ENCODE data around the gene CUL3. TPM values are rescaled to one million over a fixed set of nuclear protein-coding genes. Genes with fewer than 3 reads are reported as not detected.

The CUL3 gene
- total RNA-seq, 1 experiment from 2014 or later = 140 TPM

DNA sequence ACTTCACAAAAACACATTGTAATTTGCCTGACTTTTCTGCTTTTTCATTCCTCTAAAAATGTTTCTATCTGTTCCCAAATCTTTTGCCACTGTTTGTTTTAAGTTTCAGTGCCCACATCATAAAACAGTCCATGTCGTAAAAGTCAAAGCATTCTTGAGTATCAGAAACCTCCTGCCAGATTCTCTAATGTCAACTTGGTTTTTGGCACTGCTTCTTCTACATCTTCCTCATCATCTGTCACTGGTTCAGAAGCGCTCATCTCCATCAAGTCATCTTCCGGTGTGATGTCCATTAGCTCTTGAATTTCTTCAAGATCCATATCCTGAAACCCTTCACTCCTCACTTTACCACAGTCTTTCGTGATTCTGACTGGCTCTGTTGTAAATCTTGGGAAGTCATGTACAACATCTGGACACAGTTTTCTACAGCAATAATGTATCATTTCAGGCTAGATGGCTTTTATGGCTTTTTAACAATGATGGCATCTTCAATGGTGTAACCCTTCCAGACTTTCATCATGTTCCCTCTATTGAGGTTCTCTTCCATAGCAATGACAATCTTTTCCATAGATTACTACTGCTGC is 19.6 kb downstream of the CUL3 start:
- TF ChIP-seq, protein P1, sequence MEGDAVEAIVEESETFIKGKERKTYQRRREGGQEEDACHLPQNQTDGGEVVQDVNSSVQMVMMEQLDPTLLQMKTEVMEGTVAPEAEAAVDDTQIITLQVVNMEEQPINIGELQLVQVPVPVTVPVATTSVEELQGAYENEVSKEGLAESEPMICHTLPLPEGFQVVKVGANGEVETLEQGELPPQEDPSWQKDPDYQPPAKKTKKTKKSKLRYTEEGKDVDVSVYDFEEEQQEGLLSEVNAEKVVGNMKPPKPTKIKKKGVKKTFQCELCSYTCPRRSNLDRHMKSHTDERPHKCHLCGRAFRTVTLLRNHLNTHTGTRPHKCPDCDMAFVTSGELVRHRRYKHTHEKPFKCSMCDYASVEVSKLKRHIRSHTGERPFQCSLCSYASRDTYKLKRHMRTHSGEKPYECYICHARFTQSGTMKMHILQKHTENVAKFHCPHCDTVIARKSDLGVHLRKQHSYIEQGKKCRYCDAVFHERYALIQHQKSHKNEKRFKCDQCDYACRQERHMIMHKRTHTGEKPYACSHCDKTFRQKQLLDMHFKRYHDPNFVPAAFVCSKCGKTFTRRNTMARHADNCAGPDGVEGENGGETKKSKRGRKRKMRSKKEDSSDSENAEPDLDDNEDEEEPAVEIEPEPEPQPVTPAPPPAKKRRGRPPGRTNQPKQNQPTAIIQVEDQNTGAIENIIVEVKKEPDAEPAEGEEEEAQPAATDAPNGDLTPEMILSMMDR (conservative IDR thresholded peaks at IDR 0.05; ENCODE audit: low read depth, low read length) = no peak
- no peak for TF ChIP-seq EZH2 (IDR thresholded peaks at IDR 0.05; ENCODE audit: borderline replicate concordance, low read depth, low read length, poor library complexity, severe bottlenecking)
- intact Hi-C loops (cut with micrococcal nuclease; ENCODE audit: unreplicated experiment) = no loop called here
- Histone ChIP-seq H3K36me3 (ENCODE audit: insufficient read depth, low read length, poor library complexity, severe bottlenecking) (no peaks in the 10 kb centered on the region), H3K27me3 (replicated peaks; ENCODE audit: insufficient read depth, low read depth, low read length, poor library complexity) (no peaks in the 10 kb centered on the region), H3K27ac (ENCODE audit: low read depth, low read length, poor library complexity, severe bottlenecking) (no peak overlapping the region), H3K4me1 (ENCODE audit: insufficient read depth, low read length, poor library complexity, severe bottlenecking) (peaks cover 17% of the 10 kb centered on the region), H3K4me3 (ENCODE audit: low read depth, low read length, poor library complexity, severe bottlenecking) (no peak overlapping the region), H3K9me3 (ENCODE audit: low read depth, low read length, poor library complexity, severe bottlenecking) (peaks cover 6% of the 10 kb centered on the region)
- no TSS peak for BruUV-seq (replicated peaks)
- POLR2A ChIA-PET (ENCODE audit: low non-redundant PET) = no interaction called here
- CTCF ChIA-PET = no interaction called here
- DNase-seq (ENCODE audit: low spot score) = no peak

DNA sequence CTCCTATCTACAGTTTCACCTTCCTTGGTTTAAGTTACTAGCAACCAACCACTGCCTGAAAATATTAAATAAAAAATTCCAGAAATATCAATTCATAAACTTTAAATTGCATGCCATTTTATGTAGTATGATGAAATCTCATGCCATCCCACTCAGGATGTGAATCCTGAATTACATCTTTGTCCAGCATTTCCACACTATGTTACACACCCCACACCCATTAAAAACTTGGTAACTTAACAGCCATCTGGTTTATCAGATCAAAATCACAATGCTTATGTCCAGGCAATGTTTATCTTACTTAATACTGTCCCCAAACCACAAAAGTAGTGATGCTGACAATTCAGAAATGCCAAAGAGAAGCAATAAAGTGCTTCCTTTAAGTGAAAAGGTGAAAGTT is 21.6 kb downstream of the CUL3 start:
- intact Hi-C loops (cut with micrococcal nuclease; ENCODE audit: unreplicated experiment) = no loop called here
- peaks cover 4% of the 10 kb centered on the region for H3K4me1 ChIP-seq (ENCODE audit: insufficient read depth, low read length, poor library complexity, severe bottlenecking)
- no peak for DNase-seq (ENCODE audit: low spot score)
- POLR2A ChIA-PET (ENCODE audit: low non-redundant PET) = interaction anchor here (0.6 kb wide), 1 partner anchor 13 kb away, joined by 4 read pairs; no protein-coding TSS in a partner anchor
- no peak for TF ChIP-seq EZH2 (IDR thresholded peaks at IDR 0.05; ENCODE audit: borderline replicate concordance, low read depth, low read length, poor library complexity, severe bottlenecking)
- TF ChIP-seq, protein P1 (conservative IDR thresholded peaks at IDR 0.05; ENCODE audit: low read depth, low read length) = no peak
- CTCF ChIA-PET = no interaction called here
- H3K27me3 ChIP-seq (replicated peaks; ENCODE audit: insufficient read depth, low read depth, low read length, poor library complexity) = no peaks in the 10 kb centered on the region
- H3K4me3 ChIP-seq (ENCODE audit: low read depth, low read length, poor library complexity, severe bottlenecking) = no peak overlapping the region
- H3K27ac ChIP-seq (ENCODE audit: low read depth, low read length, poor library complexity, severe bottlenecking) = no peak overlapping the region
- H3K36me3 ChIP-seq (ENCODE audit: insufficient read depth, low read length, poor library complexity, severe bottlenecking) = no peaks in the 10 kb centered on the region
- peaks cover 6% of the 10 kb centered on the region for H3K9me3 ChIP-seq (ENCODE audit: low read depth, low read length, poor library complexity, severe bottlenecking)
- no TSS peak for BruUV-seq (replicated peaks)

DNA sequence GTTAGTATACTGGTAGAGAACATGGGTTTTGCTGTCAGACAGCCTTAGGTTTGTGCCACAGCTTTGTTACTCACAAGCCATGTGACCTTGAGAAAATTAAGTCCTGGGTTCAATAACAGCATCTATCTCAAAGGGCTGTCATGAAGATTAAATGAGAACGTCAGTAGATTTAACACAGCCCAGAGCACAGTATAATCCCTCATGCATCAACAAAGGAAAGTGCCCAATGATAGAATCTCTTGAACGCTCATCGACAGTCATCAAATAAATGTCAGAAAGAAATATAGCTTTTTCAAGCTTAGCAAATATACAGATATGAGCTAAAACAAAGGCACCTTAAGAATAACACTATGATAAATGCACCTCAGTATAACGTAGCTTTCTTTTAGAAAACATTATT is 22.3 kb downstream of the CUL3 start:
- H3K4me1 ChIP-seq (ENCODE audit: insufficient read depth, low read length, poor library complexity, severe bottlenecking) = peaks cover 4% of the 10 kb centered on the region
- no TSS peak for BruUV-seq (replicated peaks)
- no peak for DNase-seq (ENCODE audit: low spot score)
- H3K9me3 ChIP-seq (ENCODE audit: low read depth, low read length, poor library complexity, severe bottlenecking) = peaks cover 6% of the 10 kb centered on the region
- H3K4me3 ChIP-seq (ENCODE audit: low read depth, low read length, poor library complexity, severe bottlenecking) = no peak overlapping the region
- H3K27me3 ChIP-seq (replicated peaks; ENCODE audit: insufficient read depth, low read depth, low read length, poor library complexity) = no peaks in the 10 kb centered on the region
- H3K36me3 ChIP-seq (ENCODE audit: insufficient read depth, low read length, poor library complexity, severe bottlenecking) = no peaks in the 10 kb centered on the region
- POLR2A ChIA-PET (ENCODE audit: low non-redundant PET) = interaction anchor here (0.6 kb wide), 1 partner anchor 12 kb away, joined by 4 read pairs; no protein-coding TSS in a partner anchor
- intact Hi-C loops (cut with micrococcal nuclease; ENCODE audit: unreplicated experiment) = no loop called here
- H3K27ac ChIP-seq (ENCODE audit: low read depth, low read length, poor library complexity, severe bottlenecking) = no peak overlapping the region
- CTCF ChIA-PET = no interaction called here
- TF ChIP-seq, protein P1 (conservative IDR thresholded peaks at IDR 0.05; ENCODE audit: low read depth, low read length) = no peak
- TF ChIP-seq EZH2 (IDR thresholded peaks at IDR 0.05; ENCODE audit: borderline replicate concordance, low read depth, low read length, poor library complexity, severe bottlenecking) = no peak

Data from A673 (cell line).